K562 (cell line): ENCODE results near the gene PTPN5. TPM values are rescaled to one million over a fixed set of nuclear protein-coding genes. Genes with fewer than 3 reads are reported as not detected.

Experiments used
- ATAC-seq: fragments of 200-7000 bp; cut with Tn5 transposase; 3 replicates; pipeline ENCODE4 v1.9.1; 2020; ENCODE audit warnings: moderate library complexity
- BruUV-seq: library from RNA; stranded (reverse); fragments of 400-500 nt; replicated peaks from 2 replicates; lab custom pipeline; 2021; lab: Mats Ljungman, UMichigan
- CTCF ChIA-PET: fragments of 300-600 bp; formaldehyde crosslinking; extraction: SDS; loops from one replicate; lab custom pipeline; 2021; ENCODE audit warnings: low intra/inter-chr PET ratio; lab: Yijun Ruan, JAX
- POLR2A ChIA-PET: fragments of 300-600, 350-650 bp; sonication (Branson Sonifier 250); formaldehyde crosslinking; extraction: SDS; loops from one replicate; lab custom pipeline; 2021; ENCODE audit warnings: antibody characterized with exemption, inconsistent platforms; lab: Yijun Ruan, JAX
- DNase-seq, 4 experiments: peaks; one replicate each; pipeline versions ENCODE4 v3.0.0 to v3.0.0-alpha.2; 2011 to 2018; ENCODE audit warnings: low spot score in 3 of 4, mixed read lengths in 3 of 4; ENCODE audit errors: extremely low read depth in 1 of 4
- FAIRE-seq: peaks from 2 replicates; lab custom pipeline; 2011; peaks lifted over from hg19 to GRCh38; lab: Jason Lieb, UNC
- H2AFZ ChIP-seq: 2 replicates; pipeline ENCODE4 v1.6.0; 2011; ENCODE audit warnings: low read depth, low read length, control low read depth, inconsistent platforms
- H3K27ac ChIP-seq: fragments of 200-600 bp; 3 replicates; pipeline ENCODE4 v1.8.0; 2011; ENCODE audit warnings: low read depth, mild to moderate bottlenecking, control low read depth, inconsistent platforms, low read length, moderate library complexity, mixed read lengths; ENCODE audit errors: extremely low read depth
- H3K27me3 ChIP-seq, 2 experiments: fragments of 300-600 bp in 1 of 2; 2 replicates in 1 of 2; 3 replicates in 1 of 2; pipeline versions ENCODE4 v1.6.0 to v1.8.0; 2011; ENCODE audit warnings: inconsistent platforms in 2 of 2, low read length in 2 of 2, mild to moderate bottlenecking in 1 of 2, mixed read lengths in 1 of 2, moderate library complexity in 1 of 2; ENCODE audit not compliant: control insufficient read depth in 2 of 2, insufficient read depth in 2 of 2
- H3K36me3 ChIP-seq: fragments of 300-600 bp; 3 replicates; pipeline ENCODE4 v1.8.0; 2011; ENCODE audit warnings: mild to moderate bottlenecking, low read length, inconsistent platforms; ENCODE audit not compliant: control insufficient read depth, insufficient read depth
- H3K4me1 ChIP-seq, 2 experiments: fragments of 200-600 bp in 1 of 2; replicated peaks in 1 of 2; 2 replicates in 1 of 2; 3 replicates in 1 of 2; pipeline versions ENCODE4 v1.5.1 to v1.8.0; 2011; ENCODE audit warnings: inconsistent platforms in 2 of 2, low read length in 2 of 2, mild to moderate bottlenecking in 1 of 2, mixed read lengths in 1 of 2, moderate library complexity in 1 of 2; ENCODE audit not compliant: control insufficient read depth in 2 of 2, insufficient read depth in 2 of 2
- H3K4me2 ChIP-seq: 2 replicates; pipeline ENCODE4 v1.6.1; 2011; ENCODE audit warnings: low read length, control low read depth, inconsistent platforms, mixed read lengths; ENCODE audit not compliant: insufficient read depth
- H3K4me3 ChIP-seq: fragments of 200-600 bp; sonication (generic), shearing (Covaris generic); 2 replicates; pipeline ENCODE4 v1.5.1; 2016; ENCODE audit warnings: control low read depth, inconsistent platforms
- H3K79me2 ChIP-seq: fragments of 200-600 bp; 3 replicates; pipeline ENCODE4 v1.8.0; 2011; ENCODE audit warnings: low read length, inconsistent platforms; ENCODE audit not compliant: control insufficient read depth, insufficient read depth
- H3K9ac ChIP-seq, 2 experiments: 2 replicates each; pipeline versions ENCODE4 v1.6.0 to v1.6.1; 2011; ENCODE audit warnings: low read depth in 2 of 2, low read length in 2 of 2, control low read depth in 1 of 2, inconsistent platforms in 1 of 2, mild to moderate bottlenecking in 1 of 2, mixed read lengths in 1 of 2; ENCODE audit not compliant: insufficient read depth in 1 of 2
- H3K9me1 ChIP-seq: one replicate; pipeline ENCODE4 v1.6.0; 2011; ENCODE audit warnings: inconsistent platforms, mild to moderate bottlenecking, low read length, moderate library complexity; ENCODE audit not compliant: control insufficient read depth, insufficient read depth
- H3K9me3 ChIP-seq: replicated peaks from 2 replicates; pipeline ENCODE4 v1.5.1; 2011; ENCODE audit warnings: low read depth, low read length, inconsistent platforms; ENCODE audit not compliant: control insufficient read depth, insufficient read depth
- H4K20me1 ChIP-seq: replicated peaks from 2 replicates; pipeline ENCODE4 v1.6.1; 2011; ENCODE audit warnings: low read length, inconsistent platforms, mixed read lengths; ENCODE audit not compliant: control insufficient read depth, insufficient read depth
- ADNP ChIP-seq: fragments of 200-800 bp; sonication (Bioruptor generic); IDR thresholded peaks from 2 replicates; pipeline ENCODE4 v1.6.1; 2016; ENCODE audit warnings: missing genetic modification characterization, missing compliant biosample characterization
- CHD1 ChIP-seq: fragments of 200-600 bp; sonication (generic); IDR thresholded peaks from one replicate; pipeline ENCODE4 v1.6.1; 2012; ENCODE audit warnings: mild to moderate bottlenecking, moderate library complexity, low read length, inconsistent platforms
- IFI16 ChIP-seq: fragments of 250-450 bp; sonication (Bioruptor Pico); IDR thresholded peaks from 2 replicates; pipeline ENCODE4 v2.1.2; 2022; ENCODE audit warnings: mild to moderate bottlenecking, inconsistent platforms
- MAX ChIP-seq: sonication (generic); formaldehyde crosslinking; IDR thresholded peaks from 2 replicates; pipeline ENCODE4 v1.9.0; 2022; ENCODE audit warnings: mild to moderate bottlenecking, missing genetic modification reagents
- USF1 ChIP-seq: sonication (generic); formaldehyde crosslinking; IDR thresholded peaks from 2 replicates; pipeline ENCODE4 v1.9.0; 2022; ENCODE audit warnings: mild to moderate bottlenecking, missing genetic modification reagents
- YY1 ChIP-seq, 3 experiments: IDR thresholded peaks; 2 replicates each; pipeline ENCODE4 v1.6.1; 2011; ENCODE audit warnings: low read length in 2 of 3, mild to moderate bottlenecking in 2 of 3, moderate library complexity in 2 of 3, borderline replicate concordance in 1 of 3, control low read depth in 1 of 3, low read depth in 1 of 3; ENCODE audit not compliant: insufficient read depth in 3 of 3, insufficient replicate concordance in 2 of 3, control insufficient read depth in 1 of 3, insufficient read length in 1 of 3; ENCODE audit errors: extremely low read depth in 1 of 3
- ZMIZ1 ChIP-seq, 2 experiments: fragments of 150-350 bp in 1 of 2; IDR thresholded peaks; 2 replicates each; pipeline ENCODE4 v1.6.1; 2012 to 2016; ENCODE audit warnings: low read depth in 2 of 2, low read length in 2 of 2, mild to moderate bottlenecking in 1 of 2, moderate library complexity in 1 of 2
- ZNF174 ChIP-seq: fragments of 250-450 bp; sonication (Bioruptor Pico); IDR thresholded peaks from 2 replicates; pipeline ENCODE4 v1.4.0; 2020; ENCODE audit warnings: mild to moderate bottlenecking
- WGBS: fragments of 100-300 bp; shearing (Covaris generic); methylation state at CpG from one replicate; pipeline ENCODE4 v1.1.6; 2016; ENCODE audit warnings: low coverage, mixed read lengths; ENCODE audit not compliant: insufficient coverage; ENCODE audit errors: missing lambda C conversion rate; 5-methylcytosine and 5-hydroxymethylcytosine counted together
- in situ Hi-C: fragments of 300-500 bp; cut with MboI; formaldehyde crosslinking; loops from 4 replicates; pipeline ENCODE4 v1.15.0; 2018; ENCODE audit warnings: inconsistent platforms, mixed read lengths
- intact Hi-C: fragments of 100-400 bp; cut with micrococcal nuclease; formaldehyde crosslinking; loops from 2 replicates; pipeline ENCODE4 v1.14.2; 2022
- polyA plus RNA-seq, 8 experiments: library from polyadenylated mRNA; depleted of rRNA in 4 of 8; stranded (reverse) in 5 of 8; unstranded in 3 of 8; fragments of >200 nt; fragmentation: Nextera tagmentation in 2 of 8; fragmentation: Illumina TruSeq in 1 of 8; extraction: Ambion mirVana in 2 of 8; extraction: Trizol in 1 of 8; gene quantifications; 2 replicates each; pipeline versions ENCODE4 v1.2.1 to v1.2.3, GENCODE V29; 2011 to 2014; ENCODE audit warnings: inconsistent platforms in 1 of 8, missing spikeins in 1 of 8
- total RNA-seq, 7 experiments: library from RNA; depleted of rRNA in 6 of 7; stranded (reverse); fragments of >200 nt in 6 of 7; fragmentation: Illumina TruSeq in 2 of 7; extraction: Trizol in 2 of 7; gene quantifications; 2 replicates each; pipeline versions ENCODE4 v1.2.1 to v1.2.3, GENCODE V29; 2011 to 2021; ENCODE audit warnings: low replicate concordance in 1 of 7

PTPN5 gene
- total and polyA plus RNA-seq, 9 of the 15 experiments (the other 6 are each of a cell fraction or from before 2014, with no cell fraction given) = not detected

GRCh38 chr11:18748766-18749365 is 42.7 kb downstream of the PTPN5 start (continued):
- TF ChIP-seq MAX (CRISPR knock-in tag) (no peak), ADNP (tag) (no peak), CHD1 (no peak), YY1 (IDR thresholded peaks at IDR 0.05; ENCODE audit: borderline replicate concordance in 1 of 3, control insufficient read depth in 1 of 3, extremely low read depth in 1 of 3, insufficient read depth in 3 of 3, insufficient read length in 1 of 3, insufficient replicate concordance in 2 of 3, low read depth in 1 of 3, low read length in 2 of 3) (no peak), ZNF174 (CRISPR knock-in tag) (no peak), IFI16 (CRISPR knock-in tag) (no peak)

- Histone ChIP-seq H4K20me1 (no peaks in the 10 kb centered on the region), H2AFZ (no peak overlapping the region), H3K4me2 (no peak overlapping the region), H3K9me3 (no peaks in the 10 kb centered on the region), H3K9ac (no peak overlapping the region), H3K9me1 (no peaks in the 10 kb centered on the region), H3K79me2 (no peaks in the 10 kb centered on the region), H3K4me1 (no peaks in the 10 kb centered on the region), H3K4me3 (no peak overlapping the region), H3K36me3 (no peaks in the 10 kb centered on the region), H3K27me3 (peaks cover 21 to 61% of the 10 kb centered on the region in 2 experiments; a peak in 4 of 5 replicates), H3K27ac (no peak overlapping the region)
- BruUV-seq = no TSS peak
- ATAC-seq = no peak
- CTCF ChIA-PET = no interaction called here
- in situ Hi-C loops (loop anchor here (25.0 kb wide), 1 partner anchor 208 kb away; the partner anchor contains the start of gene TSG101), intact Hi-C loops (no loop called here)
- POLR2A ChIA-PET = no interaction called here
- TF ChIP-seq ZMIZ1 (IDR thresholded peaks at IDR 0.05; ENCODE audit: low read depth in 2 of 2, low read length in 2 of 2) = no peak
- no peak for TF ChIP-seq USF1 (CRISPR knock-in tag)
- no peak for FAIRE-seq
- no peak for DNase-seq
- WGBS = 0% methylated on average over 6 of the region's 6 CpGs
These were observed 46.3 kb downstream of the PTPN5 start for GRCh38 chr11:18745251-18745650.
